Panc1 (cell line): Measurements from ENCODE around the gene LRRC1. TPM values are rescaled to one million over a fixed set of nuclear protein-coding genes. Genes with fewer than 3 reads are reported as not detected.
"Not testable (repeated sequence)": the region's sequence is repeated elsewhere in the genome, so short reads cannot be mapped to it uniquely, and the experiment has no call there.

Source experiments
- ATAC-seq: fragments of 200-7000 bp; cut with Tn5 transposase; 2 replicates; pipeline ENCODE4 v1.9.1; 2020; ENCODE audit warnings: mild to moderate bottlenecking, moderate library complexity
- BruUV-seq: library from RNA; stranded (reverse); fragments of 400-500 nt; replicated peaks from 2 replicates; lab custom pipeline; 2021; lab: Mats Ljungman, UMichigan
- CTCF ChIA-PET: fragments of 300-600 bp; sonication (Branson Sonifier 250); formaldehyde crosslinking; loops from one replicate; lab custom pipeline; 2022; ENCODE audit warnings: antibody characterized with exemption; lab: Charles Lee
- POLR2A ChIA-PET: fragments of 300-600 bp; sonication (Branson Sonifier 250); formaldehyde crosslinking; loops from one replicate; lab custom pipeline; 2022; ENCODE audit warnings: antibody characterized with exemption; lab: Charles Lee
- DNase-seq: peaks from one replicate; pipeline ENCODE4 v3.0.0-alpha.2; 2010; ENCODE audit warnings: low read depth, low spot score
- H3K27ac ChIP-seq: 2 replicates; pipeline ENCODE4 v1.5.1; 2011; ENCODE audit warnings: mild to moderate bottlenecking, low read length, inconsistent platforms
- H3K27me3 ChIP-seq: fragments of 200-500 bp; sonication (Bioruptor generic); 2 replicates; pipeline ENCODE4 v1.6.0; 2014; ENCODE audit warnings: low read length, inconsistent platforms; ENCODE audit not compliant: control insufficient read depth, insufficient read depth
- H3K36me3 ChIP-seq: fragments of 200-500 bp; sonication (Bioruptor generic); 2 replicates; pipeline ENCODE4 v1.5.1; 2014; ENCODE audit warnings: inconsistent platforms, mild to moderate bottlenecking, low read length, moderate library complexity; ENCODE audit not compliant: control insufficient read depth, insufficient read depth
- H3K4me1 ChIP-seq: 2 replicates; pipeline ENCODE4 v1.5.1; 2011; ENCODE audit warnings: inconsistent platforms, mild to moderate bottlenecking, low read length, moderate library complexity; ENCODE audit not compliant: control insufficient read depth, insufficient read depth
- H3K4me3 ChIP-seq, 2 experiments: 2 replicates each; pipeline ENCODE4 v1.5.1; 2011 to 2012; ENCODE audit warnings: low read depth in 2 of 2, low read length in 2 of 2, mild to moderate bottlenecking in 2 of 2, inconsistent platforms in 1 of 2, moderate library complexity in 1 of 2
- H3K9me3 ChIP-seq: fragments of 200-500 bp; sonication (Bioruptor generic); 2 replicates; pipeline ENCODE4 v1.5.1; 2014; ENCODE audit warnings: low read depth, mild to moderate bottlenecking, inconsistent platforms, low read length, moderate library complexity; ENCODE audit not compliant: control insufficient read depth, insufficient read depth
- POLR2AphosphoS5 ChIP-seq: IDR thresholded peaks from 2 replicates; pipeline ENCODE4 v1.6.1; 2012; ENCODE audit warnings: mild to moderate bottlenecking, low read depth, low read length, moderate library complexity
- SIN3A ChIP-seq: IDR thresholded peaks from 2 replicates; pipeline ENCODE4 v1.6.1; 2012; ENCODE audit warnings: low read depth, mild to moderate bottlenecking, low read length, moderate library complexity, borderline replicate concordance; ENCODE audit not compliant: insufficient read depth
- TCF7L2 ChIP-seq: IDR thresholded peaks from 2 replicates; pipeline ENCODE4 v1.6.1; 2011; ENCODE audit warnings: mild to moderate bottlenecking, low read depth, low read length, inconsistent platforms
- in situ Hi-C: cut with HindIII; loops from 2 replicates; pipeline ENCODE4 v1.10.0; 2016; ENCODE audit warnings: low sequenced_read_pairs, low pct_unique_long_range_greater_than_20kb
- intact Hi-C: fragments of 100-400 bp; cut with micrococcal nuclease; formaldehyde crosslinking; loops from one replicate; pipeline ENCODE4 v1.10.0; 2022; ENCODE audit not compliant: unreplicated experiment
- total RNA-seq: library from RNA; stranded (reverse); gene quantifications from one replicate; pipeline ENCODE4 v1.2.1, GENCODE V29; 2021; ENCODE audit not compliant: unreplicated experiment
- TF ChIP-seq, protein P1 (sequence below): fragments of 450-650 bp; IDR thresholded peaks from 2 replicates; pipeline ENCODE4 v1.5.1; 2017; ENCODE audit warnings: mild to moderate bottlenecking
- TF ChIP-seq, protein P2 (sequence below), 2 experiments: IDR thresholded peaks; 2 replicates each; pipeline ENCODE4 v1.6.1; 2011 to 2012; ENCODE audit warnings: low read depth in 2 of 2, control low read depth in 1 of 2, low read length in 1 of 2, mild to moderate bottlenecking in 1 of 2, moderate library complexity in 1 of 2; ENCODE audit not compliant: insufficient read depth in 1 of 2

LRRC1 gene
- total RNA-seq, 1 experiment from 2014 or later = 13.8 TPM

DNA sequence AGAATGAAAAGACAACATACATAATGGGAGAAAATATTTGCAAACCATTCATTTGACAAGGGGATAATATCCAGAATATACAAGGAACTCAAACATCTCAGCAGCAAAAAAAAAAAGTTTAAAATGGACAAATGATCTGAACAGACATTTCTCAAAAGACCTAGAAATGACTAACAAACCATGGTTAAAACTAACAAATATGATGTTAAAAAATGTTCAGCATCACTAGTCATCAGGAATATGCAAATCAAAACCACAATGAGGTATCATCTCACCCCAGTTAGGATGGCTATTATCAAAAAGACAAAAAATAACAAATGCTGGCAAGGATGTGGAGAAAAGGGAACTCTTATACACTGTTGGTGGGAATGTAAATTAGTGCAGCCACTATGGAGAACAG, 9.8 kb upstream of the LRRC1 start:
- in situ Hi-C loops, ATAC-seq, H3K4me3 ChIP-seq, intact Hi-C loops, CTCF ChIA-PET, H3K27me3 ChIP-seq, POLR2A ChIA-PET, H3K27ac ChIP-seq, DNase-seq, BruUV-seq, H3K36me3 ChIP-seq, H3K4me1 ChIP-seq: not testable (repeated sequence)
- peaks cover 20% of the 10 kb centered on the region for H3K9me3 ChIP-seq

DNA sequence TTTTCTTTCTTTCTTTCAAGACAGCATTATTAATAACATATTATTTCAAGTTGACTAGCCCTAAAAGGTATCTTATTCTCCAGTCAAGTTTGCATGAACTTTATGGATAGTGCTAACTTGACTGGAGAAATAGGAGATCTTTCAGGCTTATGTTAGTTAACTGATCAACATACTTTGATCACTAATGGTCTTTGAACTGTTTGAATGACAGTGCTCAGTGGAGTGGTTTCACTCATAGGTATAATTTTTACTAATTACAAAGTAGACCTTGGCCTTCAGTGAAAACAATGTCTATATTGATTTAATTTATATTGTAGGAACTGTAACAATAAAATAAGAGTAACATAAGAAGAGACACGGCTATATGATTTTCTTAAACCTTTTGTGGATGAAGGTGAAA, 8.0 kb upstream of the LRRC1 start:
- no peak for TF ChIP-seq TCF7L2
- TF ChIP-seq, protein P1, sequence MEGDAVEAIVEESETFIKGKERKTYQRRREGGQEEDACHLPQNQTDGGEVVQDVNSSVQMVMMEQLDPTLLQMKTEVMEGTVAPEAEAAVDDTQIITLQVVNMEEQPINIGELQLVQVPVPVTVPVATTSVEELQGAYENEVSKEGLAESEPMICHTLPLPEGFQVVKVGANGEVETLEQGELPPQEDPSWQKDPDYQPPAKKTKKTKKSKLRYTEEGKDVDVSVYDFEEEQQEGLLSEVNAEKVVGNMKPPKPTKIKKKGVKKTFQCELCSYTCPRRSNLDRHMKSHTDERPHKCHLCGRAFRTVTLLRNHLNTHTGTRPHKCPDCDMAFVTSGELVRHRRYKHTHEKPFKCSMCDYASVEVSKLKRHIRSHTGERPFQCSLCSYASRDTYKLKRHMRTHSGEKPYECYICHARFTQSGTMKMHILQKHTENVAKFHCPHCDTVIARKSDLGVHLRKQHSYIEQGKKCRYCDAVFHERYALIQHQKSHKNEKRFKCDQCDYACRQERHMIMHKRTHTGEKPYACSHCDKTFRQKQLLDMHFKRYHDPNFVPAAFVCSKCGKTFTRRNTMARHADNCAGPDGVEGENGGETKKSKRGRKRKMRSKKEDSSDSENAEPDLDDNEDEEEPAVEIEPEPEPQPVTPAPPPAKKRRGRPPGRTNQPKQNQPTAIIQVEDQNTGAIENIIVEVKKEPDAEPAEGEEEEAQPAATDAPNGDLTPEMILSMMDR = no peak
- no peak for TF ChIP-seq SIN3A
- TF ChIP-seq POLR2AphosphoS5 = no peak
- TF ChIP-seq, protein P2, sequence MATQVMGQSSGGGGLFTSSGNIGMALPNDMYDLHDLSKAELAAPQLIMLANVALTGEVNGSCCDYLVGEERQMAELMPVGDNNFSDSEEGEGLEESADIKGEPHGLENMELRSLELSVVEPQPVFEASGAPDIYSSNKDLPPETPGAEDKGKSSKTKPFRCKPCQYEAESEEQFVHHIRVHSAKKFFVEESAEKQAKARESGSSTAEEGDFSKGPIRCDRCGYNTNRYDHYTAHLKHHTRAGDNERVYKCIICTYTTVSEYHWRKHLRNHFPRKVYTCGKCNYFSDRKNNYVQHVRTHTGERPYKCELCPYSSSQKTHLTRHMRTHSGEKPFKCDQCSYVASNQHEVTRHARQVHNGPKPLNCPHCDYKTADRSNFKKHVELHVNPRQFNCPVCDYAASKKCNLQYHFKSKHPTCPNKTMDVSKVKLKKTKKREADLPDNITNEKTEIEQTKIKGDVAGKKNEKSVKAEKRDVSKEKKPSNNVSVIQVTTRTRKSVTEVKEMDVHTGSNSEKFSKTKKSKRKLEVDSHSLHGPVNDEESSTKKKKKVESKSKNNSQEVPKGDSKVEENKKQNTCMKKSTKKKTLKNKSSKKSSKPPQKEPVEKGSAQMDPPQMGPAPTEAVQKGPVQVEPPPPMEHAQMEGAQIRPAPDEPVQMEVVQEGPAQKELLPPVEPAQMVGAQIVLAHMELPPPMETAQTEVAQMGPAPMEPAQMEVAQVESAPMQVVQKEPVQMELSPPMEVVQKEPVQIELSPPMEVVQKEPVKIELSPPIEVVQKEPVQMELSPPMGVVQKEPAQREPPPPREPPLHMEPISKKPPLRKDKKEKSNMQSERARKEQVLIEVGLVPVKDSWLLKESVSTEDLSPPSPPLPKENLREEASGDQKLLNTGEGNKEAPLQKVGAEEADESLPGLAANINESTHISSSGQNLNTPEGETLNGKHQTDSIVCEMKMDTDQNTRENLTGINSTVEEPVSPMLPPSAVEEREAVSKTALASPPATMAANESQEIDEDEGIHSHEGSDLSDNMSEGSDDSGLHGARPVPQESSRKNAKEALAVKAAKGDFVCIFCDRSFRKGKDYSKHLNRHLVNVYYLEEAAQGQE (IDR thresholded peaks at IDR 0.05; ENCODE audit: insufficient read depth in 1 of 2, low read depth in 2 of 2, low read length in 1 of 2) = no peak
- no peaks in the 10 kb centered on the region for H3K4me1 ChIP-seq
- ChIA-PET CTCF (no interaction called here), POLR2A (no interaction called here)
- intact Hi-C loops (no loop called here), in situ Hi-C loops (no loop called here)
- H3K36me3 ChIP-seq = no peaks in the 10 kb centered on the region
- no peak overlapping the region for H3K4me3 ChIP-seq
- no TSS peak for BruUV-seq
- peaks cover 24% of the 10 kb centered on the region for H3K9me3 ChIP-seq
- no peak for ATAC-seq
- H3K27ac ChIP-seq = no peak overlapping the region
- no peaks in the 10 kb centered on the region for H3K27me3 ChIP-seq
- DNase-seq = no peak

DNA sequence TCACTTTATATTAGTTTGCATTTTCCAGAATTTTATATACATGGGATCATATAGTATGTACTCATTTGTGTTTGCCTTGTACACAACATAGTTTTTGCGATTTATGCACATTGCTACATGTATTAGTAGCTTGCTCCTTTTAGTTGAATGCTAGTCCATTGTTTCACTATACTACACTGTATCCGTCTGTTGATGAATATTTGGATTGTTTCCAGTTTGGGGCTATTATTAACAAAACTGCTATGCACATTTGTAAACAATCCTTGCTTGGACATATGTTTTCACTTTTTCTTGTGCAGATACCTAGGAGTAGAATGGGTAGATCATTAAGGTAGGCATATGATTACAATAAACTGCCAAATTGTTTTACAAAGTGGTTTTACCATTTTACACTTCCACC, 3.9 kb upstream of the LRRC1 start:
- in situ Hi-C loops = no loop called here
- POLR2A ChIA-PET = no interaction called here
- DNase-seq (no peak), ATAC-seq (no peak)
- H3K27me3 ChIP-seq = no peaks in the 10 kb centered on the region
- CTCF ChIA-PET = interaction anchor here (0.6 kb wide), 1 partner anchor 64 kb away, joined by 7 read pairs; no protein-coding TSS in a partner anchor
- H3K9me3 ChIP-seq = peaks cover 24% of the 10 kb centered on the region
- TF ChIP-seq, protein P1 = no peak
- TF ChIP-seq POLR2AphosphoS5 = no peak
- no peak for TF ChIP-seq SIN3A
- no peak for TF ChIP-seq TCF7L2
- TF ChIP-seq, protein P2 (IDR thresholded peaks at IDR 0.05; ENCODE audit: insufficient read depth in 1 of 2, low read depth in 2 of 2, low read length in 1 of 2) = no peak
- no peak overlapping the region for H3K4me3 ChIP-seq
- no TSS peak for BruUV-seq
- peaks cover 6% of the 10 kb centered on the region; the same call in 1 of the 2 replicates for H3K4me1 ChIP-seq
- intact Hi-C loops = loop anchor here (5.0 kb wide), 1 partner anchor 166 kb away; no protein-coding TSS in a partner anchor
- no peaks in the 10 kb centered on the region; the same call in 1 of the 2 replicates for H3K36me3 ChIP-seq
- H3K27ac ChIP-seq = no peak overlapping the region
